HT-29 (cell line): ENCODE measurements around the gene PNKP. TPM values are rescaled to one million over a fixed set of nuclear protein-coding genes. Genes with fewer than 3 reads are reported as not detected.
A peak's percentile ranks its signal among the peaks of the same experiment; 100 is the strongest.

Experiments used
- DNase-seq: peaks from one replicate; pipeline ENCODE4 v3.0.0-alpha.2; 2015; ENCODE audit warnings: low spot score
- total RNA-seq: library from RNA; depleted of rRNA; stranded (reverse); fragments of >200 nt; shearing (Covaris generic); gene quantifications from 2 replicates; pipeline ENCODE4 v1.2.3, GENCODE V29; 2014; rRNA removed

Gene PNKP
- 215 and 243 TPM in 2 replicates for total RNA-seq

- peak; percentile 97 for DNase-seq
Observed at GRCh38 chr19:49866933-49867782, at the start of gene PNKP. Gene PNKP, minus strand, starts transcription at chr19:49867576. Its CDS starts 372 bp downstream, at chr19:49867204.

- no peak for DNase-seq
Observed at GRCh38 chr19:49915271-49915670, 47.9 kb upstream of the PNKP start.

- DNase-seq: no peak
Observed at GRCh38 chr19:49913720-49914119, 46.3 kb upstream of the PNKP start.

DNA sequence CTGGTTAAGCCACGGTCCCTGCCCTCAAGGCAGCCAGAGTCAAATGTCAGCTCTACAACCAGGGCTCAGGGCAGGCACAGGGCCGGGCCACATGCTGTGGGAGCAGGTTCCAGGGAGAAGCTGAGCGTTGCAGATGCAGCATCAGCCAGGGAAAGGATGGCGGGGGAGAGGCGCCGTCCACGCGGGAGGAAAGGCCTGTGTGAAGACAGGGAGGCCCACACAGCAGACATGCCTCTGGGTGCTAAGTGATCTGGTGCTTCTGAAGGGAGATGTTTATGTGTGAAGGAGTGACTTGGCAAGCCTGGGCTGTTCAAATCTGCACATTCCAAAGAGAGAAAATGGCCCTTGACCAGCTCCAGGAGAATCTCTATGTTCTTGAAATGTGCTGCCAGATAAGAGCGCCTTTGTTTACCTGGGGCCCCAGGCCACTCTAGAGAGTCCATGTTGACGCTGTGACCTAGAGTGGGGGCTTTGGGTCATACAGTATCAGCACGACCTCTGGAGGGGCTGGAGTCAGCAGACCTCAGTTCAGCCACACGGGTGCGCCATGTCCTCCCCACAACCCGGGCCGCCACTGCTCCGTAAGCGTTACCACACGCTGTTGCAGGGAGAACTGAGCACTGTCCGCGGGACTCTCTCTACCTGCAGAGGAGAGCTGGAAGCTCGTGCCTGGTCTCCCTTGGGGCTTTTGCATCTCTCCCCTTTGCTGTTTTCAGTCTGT lies 45.7 kb upstream of the PNKP start:
- no peak for DNase-seq

- DNase-seq: no peak
Observed at GRCh38 chr19:49911381-49912145, 44.2 kb upstream of the PNKP start.

GRCh38 chr19:49910179-49910578 lies 42.8 kb upstream of the PNKP start:
- no peak for DNase-seq

- DNase-seq: no peak
Observed at GRCh38 chr19:49908480-49909420, 41.4 kb upstream of the PNKP start.

- DNase-seq: no peak
Observed at GRCh38 chr19:49907745-49908446, 40.5 kb upstream of the PNKP start.

- DNase-seq: no peak
Observed at GRCh38 chr19:49906879-49907564, 39.6 kb upstream of the PNKP start.

- no peak for DNase-seq
Observed at GRCh38 chr19:49904136-49904535, 36.8 kb upstream of the PNKP start.

DNA sequence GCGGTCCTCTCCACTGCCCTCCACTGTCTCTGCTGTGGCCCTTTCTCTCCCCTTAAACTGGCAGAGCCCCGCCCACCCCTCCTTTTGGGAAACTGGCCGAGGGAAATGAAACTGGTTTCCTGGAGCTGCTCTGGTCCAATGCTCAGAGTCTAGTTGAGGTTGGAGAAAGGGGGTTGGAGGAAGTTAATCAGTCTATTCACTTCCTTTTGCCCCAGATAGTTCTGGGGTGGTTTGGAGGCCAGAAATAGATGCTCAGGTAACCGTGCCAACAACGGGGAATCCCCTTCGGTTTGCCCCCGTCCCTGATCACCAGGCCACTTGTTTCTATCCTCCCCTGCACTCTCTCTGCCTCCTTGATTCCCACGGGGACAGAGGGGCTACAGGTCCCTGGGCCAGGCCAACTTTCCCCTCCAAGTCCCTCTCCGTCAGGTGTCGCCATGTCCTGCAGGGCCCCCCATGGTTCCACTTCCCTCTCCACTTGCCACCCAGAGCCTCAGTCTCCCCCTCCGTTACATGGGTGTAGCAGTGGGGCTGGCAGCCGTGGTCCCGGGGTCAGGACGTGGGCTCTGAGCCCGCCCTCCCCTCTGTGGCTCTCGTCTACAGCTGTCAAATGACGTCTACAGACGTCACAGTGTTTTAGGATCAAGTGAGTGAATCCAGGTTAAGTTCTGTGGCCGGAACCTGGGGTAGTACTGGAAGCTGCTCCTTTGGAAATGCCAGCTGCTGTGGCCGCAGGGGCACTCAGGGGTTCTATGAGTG lies 29.7 kb upstream of the PNKP start, which contains the start of gene IL4I1:
IL4I1 (minus strand) TSS at position 25 of the 759 bp plus-strand sequence. CDS start 727 bp downstream, outside the sequence.
- no peak for DNase-seq

DNA sequence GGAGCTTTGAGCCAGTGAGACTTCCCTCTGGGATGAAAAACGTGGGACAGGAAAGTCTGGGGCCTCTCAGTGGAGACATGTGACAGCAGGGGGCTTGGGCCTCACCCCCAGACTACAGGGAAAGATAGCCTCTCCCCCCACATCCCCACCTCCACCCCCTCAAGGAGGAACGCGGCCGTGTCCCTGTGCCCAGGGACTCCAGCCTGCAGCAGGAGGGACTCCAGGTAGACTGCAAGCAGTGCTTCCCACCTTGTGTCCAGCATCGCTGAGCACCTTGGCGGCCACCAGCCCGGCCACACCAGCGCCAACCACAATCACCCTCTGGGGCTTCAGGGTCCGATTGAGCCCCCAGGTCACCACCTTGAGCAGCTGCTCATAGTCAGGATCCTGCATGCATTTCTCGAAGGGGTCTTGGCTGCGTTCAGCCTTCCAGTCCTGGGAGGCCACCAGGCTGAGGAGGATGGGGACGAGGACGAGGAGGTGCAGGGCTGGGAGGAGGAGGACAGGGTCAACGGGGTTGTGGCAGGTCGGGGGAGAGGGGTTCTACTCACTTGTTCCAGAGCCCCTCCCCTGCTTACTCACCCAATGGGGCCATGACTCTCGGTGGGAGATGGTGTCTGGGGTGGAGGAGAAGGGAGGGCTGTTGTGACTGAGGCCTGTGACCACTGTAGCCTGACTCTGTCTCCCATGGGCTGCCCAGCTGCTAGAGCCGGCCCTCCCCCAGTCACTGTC lies 28.4 kb upstream of the PNKP start:
- no peak for DNase-seq

- no peak for DNase-seq
Observed at GRCh38 chr19:49894879-49895565, 27.6 kb upstream of the PNKP start.

DNA sequence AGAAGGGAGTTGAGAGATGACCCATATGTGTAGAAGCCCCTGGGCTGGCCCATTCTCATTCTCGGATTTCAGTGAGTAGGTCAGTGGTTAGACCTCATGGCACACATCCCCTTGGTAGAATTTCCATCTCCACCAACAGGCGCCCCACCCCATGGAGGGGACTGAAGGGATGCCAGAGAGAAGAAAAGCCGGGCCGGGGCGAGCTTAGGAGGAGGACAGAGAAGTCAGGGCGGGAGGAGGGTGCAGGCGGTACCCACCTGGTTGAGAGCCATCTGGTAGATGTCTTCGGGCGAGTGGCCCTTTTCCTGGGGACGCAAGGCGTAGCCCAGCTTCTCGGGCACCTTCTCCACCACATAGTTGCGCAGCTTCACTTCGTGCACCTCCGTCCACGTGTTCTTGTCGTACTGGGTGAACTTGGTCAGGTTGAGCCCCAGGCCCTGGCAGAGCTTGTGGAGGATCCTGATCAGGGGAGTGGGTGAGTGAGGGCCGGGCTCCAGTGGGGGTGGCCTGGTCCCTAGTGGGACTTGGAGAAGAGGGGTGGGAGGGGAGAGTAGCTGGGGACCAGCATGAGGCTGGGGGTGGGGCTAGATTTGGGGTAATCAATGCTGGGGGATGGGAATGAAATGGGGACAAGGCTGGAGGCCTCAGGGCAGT lies 26.8 kb upstream of the PNKP start:
- DNase-seq: no peak

DNA sequence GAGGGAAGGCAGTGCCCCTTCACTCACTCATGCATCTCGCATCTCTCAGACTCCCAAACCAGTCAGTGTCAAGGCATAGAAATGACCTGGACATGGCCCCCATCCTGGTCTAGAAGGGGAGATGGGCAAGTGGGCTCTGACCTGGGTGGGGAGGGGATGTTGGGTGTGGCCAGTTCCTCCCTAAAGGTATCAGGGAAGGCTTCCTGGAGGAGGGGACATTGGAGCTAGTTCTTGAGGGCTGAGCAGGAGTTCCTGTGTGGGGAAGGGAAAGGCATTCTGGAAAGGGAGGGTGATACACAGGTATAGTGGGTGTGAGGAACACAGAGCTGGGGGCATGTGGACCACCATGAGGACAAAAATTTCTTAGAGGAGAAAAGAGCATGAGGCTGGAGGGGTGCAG lies 25.3 kb upstream of the PNKP start:
- DNase-seq: no peak

GRCh38 chr19:49891393-49891792 lies 24.0 kb upstream of the PNKP start:
- no peak for DNase-seq
